GM12864 (cell line): Measurements from ENCODE around the gene TBC1D16.

ENCODE experiments used
- DNase-seq: peaks from one replicate; pipeline ENCODE4 v3.0.0-alpha.2; 2011; ENCODE audit warnings: low read depth
- H3K4me3 ChIP-seq: 2 replicates; pipeline ENCODE4 v1.5.1; 2011; ENCODE audit warnings: mild to moderate bottlenecking, low read depth, low read length, control low read depth
- TF ChIP-seq, protein P1 (sequence below): IDR thresholded peaks from 2 replicates; pipeline ENCODE4 v1.5.1; 2011; ENCODE audit warnings: low read depth, mild to moderate bottlenecking, moderate library complexity, low read length, control low read depth, inconsistent platforms; ENCODE audit errors: missing control alignments

Gene TBC1D16

GRCh38 chr17:80064696-80065095, 29.0 kb upstream of the TBC1D16 start:
- no peak overlapping the region for H3K4me3 ChIP-seq
- DNase-seq: no peak
- TF ChIP-seq, protein P1, sequence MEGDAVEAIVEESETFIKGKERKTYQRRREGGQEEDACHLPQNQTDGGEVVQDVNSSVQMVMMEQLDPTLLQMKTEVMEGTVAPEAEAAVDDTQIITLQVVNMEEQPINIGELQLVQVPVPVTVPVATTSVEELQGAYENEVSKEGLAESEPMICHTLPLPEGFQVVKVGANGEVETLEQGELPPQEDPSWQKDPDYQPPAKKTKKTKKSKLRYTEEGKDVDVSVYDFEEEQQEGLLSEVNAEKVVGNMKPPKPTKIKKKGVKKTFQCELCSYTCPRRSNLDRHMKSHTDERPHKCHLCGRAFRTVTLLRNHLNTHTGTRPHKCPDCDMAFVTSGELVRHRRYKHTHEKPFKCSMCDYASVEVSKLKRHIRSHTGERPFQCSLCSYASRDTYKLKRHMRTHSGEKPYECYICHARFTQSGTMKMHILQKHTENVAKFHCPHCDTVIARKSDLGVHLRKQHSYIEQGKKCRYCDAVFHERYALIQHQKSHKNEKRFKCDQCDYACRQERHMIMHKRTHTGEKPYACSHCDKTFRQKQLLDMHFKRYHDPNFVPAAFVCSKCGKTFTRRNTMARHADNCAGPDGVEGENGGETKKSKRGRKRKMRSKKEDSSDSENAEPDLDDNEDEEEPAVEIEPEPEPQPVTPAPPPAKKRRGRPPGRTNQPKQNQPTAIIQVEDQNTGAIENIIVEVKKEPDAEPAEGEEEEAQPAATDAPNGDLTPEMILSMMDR: no peak

- H3K4me3 ChIP-seq: no peak overlapping the region
- TF ChIP-seq, protein P1: no peak
- no peak for DNase-seq
These were observed 28.3 kb upstream of the TBC1D16 start for GRCh38 chr17:80063830-80064585.

DNA sequence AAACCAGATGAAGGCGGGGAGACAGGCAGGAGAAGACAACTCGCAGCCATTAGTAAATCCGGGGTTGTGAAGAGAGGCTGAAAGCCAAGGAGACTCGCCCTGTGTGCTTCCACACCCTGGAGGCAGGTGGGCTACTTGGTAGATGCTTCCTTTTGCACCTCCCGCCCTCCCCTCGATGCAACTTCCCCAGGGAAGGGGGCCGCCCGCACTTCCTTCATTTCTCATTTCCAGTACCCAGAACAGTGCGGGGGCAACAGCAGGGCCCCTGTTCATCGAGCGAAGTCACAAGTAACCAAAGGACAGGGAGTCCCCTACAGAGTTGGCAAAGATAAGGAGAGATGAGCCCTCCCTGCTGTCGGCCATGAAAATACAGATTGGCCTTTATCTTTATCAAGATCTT, 25.7 kb upstream of the TBC1D16 start:
- TF ChIP-seq, protein P1: no peak
- H3K4me3 ChIP-seq: no peak overlapping the region
- DNase-seq: no peak

DNA sequence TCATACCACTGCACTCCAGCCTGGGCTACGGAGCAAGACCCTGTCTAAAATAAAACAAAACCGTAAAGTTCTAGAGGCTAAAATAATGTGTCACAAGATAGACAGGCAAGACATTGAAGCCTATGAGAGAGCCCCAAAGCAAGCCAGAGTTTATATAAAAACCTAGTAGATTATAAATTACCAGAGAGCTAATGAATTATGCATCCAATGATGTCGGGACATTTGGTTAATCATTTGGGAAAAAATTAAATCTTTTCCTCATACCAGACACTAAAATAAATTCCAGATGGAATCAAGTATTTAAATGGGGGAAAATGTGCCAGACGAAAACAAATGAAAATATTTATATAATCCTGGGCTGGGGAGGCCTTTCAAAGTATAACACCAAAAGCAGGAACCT, 25.0 kb upstream of the TBC1D16 start:
- TF ChIP-seq, protein P1: no peak
- no peak for DNase-seq
- H3K4me3 ChIP-seq: no peak overlapping the region

- H3K4me3 ChIP-seq: no peak overlapping the region
- TF ChIP-seq, protein P1: no peak
- DNase-seq: no peak
These were observed 22.8 kb upstream of the TBC1D16 start for GRCh38 chr17:80058311-80058955.

DNA sequence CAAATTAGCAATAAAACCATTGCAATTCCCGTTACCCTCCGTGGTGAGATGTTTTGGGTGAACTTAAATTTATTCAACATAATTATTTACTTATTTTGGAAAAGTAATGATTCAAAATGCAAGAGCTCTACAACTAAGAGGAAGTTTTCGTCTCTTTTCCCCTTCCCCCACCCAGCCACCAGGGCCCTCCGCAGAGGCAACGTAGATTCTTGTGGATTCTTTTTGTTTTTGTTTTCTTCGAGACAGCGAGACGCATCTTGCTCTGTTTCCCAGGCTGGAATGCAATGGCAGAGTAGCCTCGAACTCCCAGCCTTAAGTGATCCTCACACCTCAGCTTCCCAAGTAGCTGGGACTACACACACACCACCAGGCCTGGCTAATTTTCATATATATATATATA, 19.9 kb upstream of the TBC1D16 start:
- no peak overlapping the region for H3K4me3 ChIP-seq
- TF ChIP-seq, protein P1: no peak

More for the DNA sequence above, 19.9 kb upstream of the TBC1D16 start:
- DNase-seq: no peak
